ENCODE measurements around the gene COX7B2. TPM values are rescaled to one million over a fixed set of nuclear protein-coding genes. Genes with fewer than 3 reads are reported as not detected.

Gene COX7B2
- total RNA-seq, 2 experiments from 2014 or later = not detected

DNA sequence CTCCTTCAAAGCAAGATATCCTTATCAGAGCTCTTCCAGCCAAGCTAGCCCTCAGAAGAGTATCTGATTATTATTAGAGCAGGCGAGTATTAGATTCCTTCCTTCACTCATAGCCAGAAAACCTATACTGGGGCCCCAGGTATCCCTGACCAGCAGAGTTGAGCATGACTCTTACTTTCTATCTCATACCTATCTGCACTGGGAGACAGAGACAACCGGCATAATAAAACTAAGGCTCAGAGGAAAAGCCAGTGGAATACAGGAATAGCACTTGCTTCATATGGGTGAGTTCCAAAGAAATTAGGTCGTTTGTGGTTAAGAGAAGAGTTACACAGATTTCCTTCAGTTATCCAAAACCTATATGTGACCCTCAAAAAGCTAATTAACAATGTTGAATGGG is 41.8 kb upstream of the COX7B2 start:
- Mint-ChIP-seq H3K9me3 (no peaks in the 10 kb centered on the region), H3K4me3 (no peak overlapping the region), H3K27me3 (peaks cover 3% of the 10 kb centered on the region), H3K27ac (no peak overlapping the region), H3K36me3 (ENCODE audit: low read depth) (no peaks in the 10 kb centered on the region), H3K4me1 (ENCODE audit: low read depth) (no peaks in the 10 kb centered on the region)
- ATAC-seq (ENCODE audit: poor library complexity) = no peak
- no peaks in the 10 kb centered on the region for H3K9me3 ChIP-seq (ENCODE audit: control insufficient read depth in 1 of 2, insufficient read depth in 1 of 2, low read length in 2 of 2)
- no peaks in the 10 kb centered on the region for H3K4me1 ChIP-seq (ENCODE audit: insufficient read depth, low read length)
- no peak overlapping the region for H3K27ac ChIP-seq (ENCODE audit: low read depth in 1 of 2, low read length in 2 of 2)
- DNase-seq = no peak
- no peaks in the 10 kb centered on the region for H3K36me3 ChIP-seq (ENCODE audit: insufficient read depth, low read length)
- TF ChIP-seq, protein P1, sequence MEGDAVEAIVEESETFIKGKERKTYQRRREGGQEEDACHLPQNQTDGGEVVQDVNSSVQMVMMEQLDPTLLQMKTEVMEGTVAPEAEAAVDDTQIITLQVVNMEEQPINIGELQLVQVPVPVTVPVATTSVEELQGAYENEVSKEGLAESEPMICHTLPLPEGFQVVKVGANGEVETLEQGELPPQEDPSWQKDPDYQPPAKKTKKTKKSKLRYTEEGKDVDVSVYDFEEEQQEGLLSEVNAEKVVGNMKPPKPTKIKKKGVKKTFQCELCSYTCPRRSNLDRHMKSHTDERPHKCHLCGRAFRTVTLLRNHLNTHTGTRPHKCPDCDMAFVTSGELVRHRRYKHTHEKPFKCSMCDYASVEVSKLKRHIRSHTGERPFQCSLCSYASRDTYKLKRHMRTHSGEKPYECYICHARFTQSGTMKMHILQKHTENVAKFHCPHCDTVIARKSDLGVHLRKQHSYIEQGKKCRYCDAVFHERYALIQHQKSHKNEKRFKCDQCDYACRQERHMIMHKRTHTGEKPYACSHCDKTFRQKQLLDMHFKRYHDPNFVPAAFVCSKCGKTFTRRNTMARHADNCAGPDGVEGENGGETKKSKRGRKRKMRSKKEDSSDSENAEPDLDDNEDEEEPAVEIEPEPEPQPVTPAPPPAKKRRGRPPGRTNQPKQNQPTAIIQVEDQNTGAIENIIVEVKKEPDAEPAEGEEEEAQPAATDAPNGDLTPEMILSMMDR (IDR thresholded peaks at IDR 0.05) = no peak
- H3K27me3 ChIP-seq (ENCODE audit: control insufficient read depth in 1 of 2, insufficient read depth in 2 of 2, low read length in 2 of 2) = no peaks in the 10 kb centered on the region
- CTCF ChIA-PET = no interaction called here
- H3K4me3 ChIP-seq (ENCODE audit: low read length) = no peak overlapping the region
- intact Hi-C loops (cut with DNase I, micrococcal nuclease) = no loop called here
- POLR2A ChIA-PET = no interaction called here

DNA sequence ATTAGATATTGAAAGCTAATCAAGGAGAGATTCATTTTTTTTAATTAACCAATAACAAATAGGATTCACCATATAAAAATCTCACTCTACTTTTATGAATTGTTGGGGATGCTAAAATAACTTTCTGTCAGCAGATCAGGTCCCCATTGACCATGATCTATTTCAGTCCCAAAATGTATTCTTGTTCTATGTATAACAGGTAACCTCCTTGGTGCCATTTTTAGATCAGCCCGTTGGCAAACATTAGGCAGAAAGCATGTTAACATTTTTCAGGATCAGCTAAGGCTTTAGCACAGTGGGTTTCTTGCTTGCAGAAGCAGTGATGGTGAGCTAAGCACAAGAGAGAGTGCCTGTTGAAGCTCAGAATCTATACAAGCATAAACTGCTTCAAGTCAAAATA is 40.8 kb upstream of the COX7B2 start:
- ChIA-PET CTCF (interaction anchor here (0.6 kb wide), 1 partner anchor 1803 kb away, joined by 3 read pairs; no protein-coding TSS in a partner anchor), POLR2A (no interaction called here)
- Mint-ChIP-seq H3K27ac (no peak overlapping the region), H3K4me1 (ENCODE audit: low read depth) (no peaks in the 10 kb centered on the region), H3K27me3 (peaks cover 3% of the 10 kb centered on the region), H3K9me3 (no peaks in the 10 kb centered on the region), H3K36me3 (ENCODE audit: low read depth) (no peaks in the 10 kb centered on the region), H3K4me3 (no peak overlapping the region)
- H3K9me3 ChIP-seq (ENCODE audit: control insufficient read depth in 1 of 2, insufficient read depth in 1 of 2, low read length in 2 of 2) = no peaks in the 10 kb centered on the region
- H3K4me1 ChIP-seq (ENCODE audit: insufficient read depth, low read length) = no peaks in the 10 kb centered on the region
- H3K27me3 ChIP-seq (ENCODE audit: control insufficient read depth in 1 of 2, insufficient read depth in 2 of 2, low read length in 2 of 2) = no peaks in the 10 kb centered on the region
- H3K27ac ChIP-seq (ENCODE audit: low read depth in 1 of 2, low read length in 2 of 2) = no peak overlapping the region
- TF ChIP-seq, protein P1 (IDR thresholded peaks at IDR 0.05) = no peak
- H3K36me3 ChIP-seq (ENCODE audit: insufficient read depth, low read length) = no peaks in the 10 kb centered on the region
- intact Hi-C loops (cut with DNase I, micrococcal nuclease) = no loop called here
- ATAC-seq (ENCODE audit: poor library complexity) (no peak), DNase-seq (no peak)
- no peak overlapping the region for H3K4me3 ChIP-seq (ENCODE audit: low read length)

- intact Hi-C loops (cut with DNase I, micrococcal nuclease) = no loop called here
- Histone ChIP-seq H3K4me1 (ENCODE audit: insufficient read depth, low read length) (no peaks in the 10 kb centered on the region), H3K4me3 (ENCODE audit: low read length) (no peak overlapping the region), H3K27me3 (ENCODE audit: control insufficient read depth in 1 of 2, insufficient read depth in 2 of 2, low read length in 2 of 2) (no peaks in the 10 kb centered on the region), H3K9me3 (ENCODE audit: control insufficient read depth in 1 of 2, insufficient read depth in 1 of 2, low read length in 2 of 2) (no peaks in the 10 kb centered on the region), H3K36me3 (ENCODE audit: insufficient read depth, low read length) (no peaks in the 10 kb centered on the region), H3K27ac (ENCODE audit: low read depth in 1 of 2, low read length in 2 of 2) (no peak overlapping the region)
- TF ChIP-seq, protein P1 (IDR thresholded peaks at IDR 0.05) = no peak
- POLR2A ChIA-PET = no interaction called here
- H3K9me3 Mint-ChIP-seq = no peaks in the 10 kb centered on the region
- no peak for DNase-seq
- no peak for ATAC-seq (ENCODE audit: poor library complexity)
- H3K4me1 Mint-ChIP-seq (ENCODE audit: low read depth) = no peaks in the 10 kb centered on the region
- H3K27ac Mint-ChIP-seq = no peak overlapping the region
- no peaks in the 10 kb centered on the region for H3K36me3 Mint-ChIP-seq (ENCODE audit: low read depth)
- H3K27me3 Mint-ChIP-seq = peaks cover 6% of the 10 kb centered on the region
- H3K4me3 Mint-ChIP-seq = no peak overlapping the region
- CTCF ChIA-PET = interaction anchor here (0.6 kb wide), 1 partner anchor 1833 kb away, joined by 3 read pairs; no protein-coding TSS in a partner anchor
Observed at GRCh38 chr4:46947541-46947940, 38.5 kb upstream of the COX7B2 start.

Measured in CD4-positive, alpha-beta T cell (primary cell).